SK-N-SH (cell line): ENCODE measurements around the gene UBR1. TPM values are rescaled to one million over a fixed set of nuclear protein-coding genes. Genes with fewer than 3 reads are reported as not detected.

Experiments used
- CTCF ChIA-PET: fragments of 300-600, 350-600 bp; formaldehyde crosslinking; extraction: SDS; loops from one replicate; lab custom pipeline; 2021; lab: Yijun Ruan, JAX
- POLR2A ChIA-PET: fragments of 350-600 bp; sonication (Branson Sonifier 250); formaldehyde crosslinking; extraction: SDS; loops from one replicate; lab custom pipeline; 2020; ENCODE audit warnings: antibody characterized with exemption, inconsistent platforms; lab: Yijun Ruan, JAX
- DNase-seq: peaks from one replicate; pipeline ENCODE4 v3.0.0; 2012
- H2AFZ ChIP-seq: fragments of 200-600 bp; sonication (generic); 2 replicates; pipeline ENCODE4 v1.8.1; 2016; ENCODE audit warnings: antibody characterized with exemption, mild to moderate bottlenecking, low read depth
- H3F3A ChIP-seq: fragments of 200-600 bp; sonication (generic); replicated peaks from 2 replicates; pipeline ENCODE3; 2016; ENCODE audit warnings: antibody characterized with exemption, mild to moderate bottlenecking; ENCODE audit not compliant: insufficient read depth
- H3K27ac ChIP-seq, 2 experiments: fragments of 200-500 bp in 1 of 2; fragments of 200-600 bp in 1 of 2; sonication (Bioruptor generic) in 1 of 2; sonication (generic), shearing (Covaris generic) in 1 of 2; 2 replicates each; pipeline versions ENCODE4 v1.5.1 to v1.6.1; 2014 to 2016; ENCODE audit warnings: low read depth in 2 of 2, inconsistent platforms in 1 of 2, low read length in 1 of 2, mild to moderate bottlenecking in 1 of 2, mixed read lengths in 1 of 2
- H3K27me3 ChIP-seq: fragments of 200-600 bp; sonication (generic), shearing (Covaris generic); 2 replicates; pipeline ENCODE4 v1.6.1; 2016; ENCODE audit warnings: mixed run types; ENCODE audit not compliant: insufficient read depth
- H3K36me3 ChIP-seq, 2 experiments: fragments of 200-500 bp in 1 of 2; fragments of 200-600 bp in 1 of 2; sonication (Bioruptor generic) in 1 of 2; sonication (generic) in 1 of 2; replicated peaks in 1 of 2; 2 replicates each; pipeline versions ENCODE3 to v1.5.1; 2014 to 2016; ENCODE audit warnings: low read length in 1 of 2, mild to moderate bottlenecking in 1 of 2; ENCODE audit not compliant: insufficient read depth in 2 of 2, control insufficient read depth in 1 of 2
- H3K4me1 ChIP-seq, 2 experiments: fragments of 200-500 bp in 1 of 2; fragments of 200-600 bp in 1 of 2; sonication (Bioruptor generic) in 1 of 2; sonication (generic), shearing (Covaris generic) in 1 of 2; 2 replicates each; pipeline versions ENCODE4 v1.5.1 to v1.6.1; 2014 to 2016; ENCODE audit warnings: low read depth in 1 of 2, low read length in 1 of 2, mixed run types in 1 of 2; ENCODE audit not compliant: insufficient read depth in 2 of 2, control insufficient read depth in 1 of 2
- H3K4me2 ChIP-seq: fragments of 200-600 bp; sonication (generic), shearing (Covaris generic); 2 replicates; pipeline ENCODE4 v1.6.1; 2017; ENCODE audit warnings: mixed run types
- H3K4me3 ChIP-seq, 2 experiments: fragments of 200-500 bp in 1 of 2; fragments of 200-600 bp in 1 of 2; sonication (Bioruptor generic) in 1 of 2; sonication (generic), shearing (Covaris generic) in 1 of 2; 2 replicates each; pipeline versions ENCODE4 v1.5.1 to v1.8.1; 2014 to 2016; ENCODE audit warnings: low read depth in 2 of 2, inconsistent platforms in 1 of 2, low read length in 1 of 2, mild to moderate bottlenecking in 1 of 2, mixed read lengths in 1 of 2, moderate library complexity in 1 of 2
- H3K79me2 ChIP-seq: fragments of 200-600 bp; sonication (generic); 2 replicates; pipeline ENCODE4 v1.8.1; 2017; ENCODE audit warnings: mild to moderate bottlenecking; ENCODE audit not compliant: insufficient read depth
- H3K9ac ChIP-seq: fragments of 200-600 bp; sonication (generic); 2 replicates; pipeline ENCODE4 v1.6.1; 2017; ENCODE audit warnings: mixed run types
- H3K9me2 ChIP-seq: fragments of 200-600 bp; sonication (generic); 2 replicates; pipeline ENCODE4 v1.6.1; 2017; ENCODE audit warnings: mixed run types
- H3K9me3 ChIP-seq: fragments of 200-600 bp; sonication (generic); 2 replicates; pipeline ENCODE4 v1.6.1; 2017; ENCODE audit warnings: mixed run types, mild to moderate bottlenecking, moderate library complexity
- H4K20me1 ChIP-seq: fragments of 200-600 bp; sonication (generic); 2 replicates; pipeline ENCODE4 v1.6.1; 2017; ENCODE audit warnings: mild to moderate bottlenecking, mixed run types; ENCODE audit not compliant: insufficient read depth
- CHD2 ChIP-seq: fragments of 150-350 bp; IDR thresholded peaks from 2 replicates; pipeline ENCODE4 v1.6.1; 2018; ENCODE audit warnings: low read length; ENCODE audit not compliant: partially characterized antibody
- FOSL2 ChIP-seq: IDR thresholded peaks from 2 replicates; pipeline ENCODE4 v1.4.0; 2012; ENCODE audit warnings: low read depth, mild to moderate bottlenecking, moderate library complexity, borderline replicate concordance
- FOXM1 ChIP-seq: IDR thresholded peaks from 2 replicates; pipeline ENCODE4 v1.4.0; 2012; ENCODE audit warnings: low read depth, mild to moderate bottlenecking
- GABPA ChIP-seq: IDR thresholded peaks from 2 replicates; pipeline ENCODE4 v1.4.0; 2012; ENCODE audit warnings: low read depth, mild to moderate bottlenecking
- IRF3 ChIP-seq: fragments of 150-350 bp; IDR thresholded peaks from 2 replicates; pipeline ENCODE4 v1.6.1; 2016; ENCODE audit warnings: mild to moderate bottlenecking, low read depth, low read length
- MAX ChIP-seq: IDR thresholded peaks from 2 replicates; pipeline ENCODE4 v1.4.0; 2012; ENCODE audit warnings: low read depth
- MEF2A ChIP-seq: IDR thresholded peaks from 2 replicates; pipeline ENCODE4 v1.4.0; 2012; ENCODE audit warnings: low read depth, borderline replicate concordance
- NFIC ChIP-seq: IDR thresholded peaks from 2 replicates; pipeline ENCODE4 v1.4.0; 2012; ENCODE audit warnings: borderline replicate concordance
- REST ChIP-seq: IDR thresholded peaks from 2 replicates; pipeline ENCODE4 v1.6.1; 2012; ENCODE audit warnings: mild to moderate bottlenecking, low read depth, low read length, moderate library complexity
- SIN3A ChIP-seq: IDR thresholded peaks from 2 replicates; pipeline ENCODE4 v1.6.1; 2012; ENCODE audit warnings: low read depth, mild to moderate bottlenecking, low read length, moderate library complexity, borderline replicate concordance
- SMC3 ChIP-seq: IDR thresholded peaks from 2 replicates; pipeline ENCODE4 v1.6.1; 2012; ENCODE audit warnings: low read depth, low read length, improper control_type of control experiment
- USF1 ChIP-seq: IDR thresholded peaks from 2 replicates; pipeline ENCODE4 v1.4.0; 2012; ENCODE audit warnings: low read depth, borderline replicate concordance
- USF2 ChIP-seq: fragments of 150-350 bp; IDR thresholded peaks from 2 replicates; pipeline ENCODE4 v1.6.1; 2017; ENCODE audit warnings: antibody characterized with exemption, low read length, low read depth, borderline replicate concordance
- YY1 ChIP-seq: IDR thresholded peaks from 2 replicates; pipeline ENCODE4 v1.4.0; 2012; ENCODE audit warnings: low read depth, mild to moderate bottlenecking
- WGBS: methylation state at CpG from one replicate; pipeline ENCODE4 v1.1.6; 2017; ENCODE audit warnings: low lambda C conversion rate; 5-methylcytosine and 5-hydroxymethylcytosine counted together
- polyA plus RNA-seq, 3 experiments: library from polyadenylated mRNA; depleted of rRNA; stranded (reverse); fragments of >200 nt; gene quantifications; 2 replicates each; pipeline ENCODE4 v1.2.3, GENCODE V29; 2012

Gene UBR1
- polyA plus RNA-seq, 1 of the 3 experiments (the other 2 are of a cell fraction), result 3.7 TPM

GRCh38 chr15:43048935-43049334 lies 56.9 kb downstream of the UBR1 start:
- Histone ChIP-seq H3F3A (peaks cover 6% of the 10 kb centered on the region), H3K79me2 (no peaks in the 10 kb centered on the region), H4K20me1 (no peaks in the 10 kb centered on the region), H3K4me2 (no peak overlapping the region), H3K9me3 (no peaks in the 10 kb centered on the region), H3K9ac (no peak overlapping the region), H3K27ac (no peak overlapping the region), H3K4me3 (no peak overlapping the region), H2AFZ (no peak overlapping the region), H3K9me2 (no peaks in the 10 kb centered on the region), H3K36me3 (peaks cover 43 to 67% of the 10 kb centered on the region in 2 experiments), H3K27me3 (no peaks in the 10 kb centered on the region), H3K4me1 (no peaks in the 10 kb centered on the region)
- 100% methylated on average over 2 of the region's 2 CpGs for WGBS
- no peak for DNase-seq
- ChIA-PET CTCF (no interaction called here), POLR2A (no interaction called here)
- no peak for TF ChIP-seq YY1
- TF ChIP-seq CHD2, result no peak
- no peak for TF ChIP-seq MEF2A
- no peak for TF ChIP-seq USF1
- TF ChIP-seq FOXM1, result no peak

- Histone ChIP-seq H3K36me3 (peaks cover 48 to 70% of the 10 kb centered on the region in 2 experiments), H3K4me1 (no peaks in the 10 kb centered on the region)
- TF ChIP-seq REST, result no peak
- no peak for TF ChIP-seq SMC3
- TF ChIP-seq NFIC, result no peak
- no peak for TF ChIP-seq FOSL2
- no peak for TF ChIP-seq GABPA
- TF ChIP-seq USF2, result no peak
- no peak for TF ChIP-seq IRF3
- no peak for TF ChIP-seq MAX
- TF ChIP-seq SIN3A, result no peak
- no peak for TF ChIP-seq USF1
- TF ChIP-seq, all 33 proteins: peak for 0
- H3K9ac ChIP-seq, result no peak overlapping the region
- no peaks in the 10 kb centered on the region for H3F3A ChIP-seq
- no peaks in the 10 kb centered on the region for H3K9me3 ChIP-seq
- H3K79me2 ChIP-seq, result 0 out of 2 replicates have a peak, but pooled peaks cover under 1% of the 10 kb centered on the region
- H3K4me2 ChIP-seq, result no peak overlapping the region
- H3K4me3 ChIP-seq, result no peak overlapping the region
- no peaks in the 10 kb centered on the region for H3K27me3 ChIP-seq
- H2AFZ ChIP-seq, result no peak overlapping the region
- POLR2A ChIA-PET, result no interaction called here
- no peak for DNase-seq
- no peaks in the 10 kb centered on the region for H3K9me2 ChIP-seq
- CTCF ChIA-PET, result interaction anchor here (1.8 kb wide), 1 partner anchor 239 kb away, joined by 5 read pairs; no protein-coding TSS in a partner anchor
- H3K27ac ChIP-seq, result no peak overlapping the region
- H4K20me1 ChIP-seq, result no peaks in the 10 kb centered on the region
- 90% methylated on average over 2 of the region's 2 CpGs for WGBS
These were observed 59.4 kb downstream of the UBR1 start for GRCh38 chr15:43046484-43046883.
